Cardiac muscle cell (in vitro differentiated cells and primary cell): ENCODE results near the gene SPATA6L. TPM values are rescaled to one million over a fixed set of nuclear protein-coding genes. Genes with fewer than 3 reads are reported as not detected.

Experiments used
- DNase-seq, 2 donors: peaks; one replicate each; pipeline versions ENCODE4 v3.0.0 to v3.0.0-alpha.2; 2010 to 2017; ENCODE audit warnings: low read depth in 1 of 2, low spot score in 1 of 2
- H3K27ac ChIP-seq: fragments of 200-600 bp; sonication (generic); 2 replicates; pipeline ENCODE4 v1.5.1; 2016
- H3K27me3 ChIP-seq: fragments of 200-600 bp; sonication (generic); 2 replicates; pipeline ENCODE4 v1.6.0; 2016; ENCODE audit warnings: control low read depth
- H3K36me3 ChIP-seq: fragments of 200-600 bp; sonication (generic); 2 replicates; pipeline ENCODE4 v1.5.1; 2016; ENCODE audit warnings: control low read depth
- H3K4me1 ChIP-seq: fragments of 200-600 bp; sonication (generic); 2 replicates; pipeline ENCODE4 v1.8.1; 2017; ENCODE audit warnings: low read depth, mild to moderate bottlenecking, mixed run types
- H3K4me3 ChIP-seq: fragments of 200-600 bp; sonication (generic); 2 replicates; pipeline ENCODE4 v1.5.1; 2016; ENCODE audit warnings: mild to moderate bottlenecking
- H3K9me3 ChIP-seq: fragments of 200-600 bp; sonication (generic); 2 replicates; pipeline ENCODE4 v1.5.1; 2017; ENCODE audit warnings: low read depth, mild to moderate bottlenecking, control low read depth
- polyA plus RNA-seq: library from polyadenylated mRNA; unstranded; fragments of >200 nt; fragmentation: Nextera tagmentation; extraction: Ambion mirVana; gene quantifications from 2 replicates; pipeline ENCODE4 v1.2.1, GENCODE V29; 2016
- total RNA-seq: library from RNA; depleted of rRNA; stranded (reverse); fragments of >200 nt; gene quantifications from 2 replicates; pipeline ENCODE4 v1.2.3, GENCODE V29; 2016
- TF ChIP-seq, protein P1 (sequence below): IDR thresholded peaks from 2 replicates; pipeline ENCODE4 v1.5.1; 2012; ENCODE audit warnings: low read depth, mild to moderate bottlenecking, low read length

SPATA6L gene
- total and polyA plus RNA-seq, 2 experiments from 2014 or later = 0.63 to 1.3 TPM

DNA sequence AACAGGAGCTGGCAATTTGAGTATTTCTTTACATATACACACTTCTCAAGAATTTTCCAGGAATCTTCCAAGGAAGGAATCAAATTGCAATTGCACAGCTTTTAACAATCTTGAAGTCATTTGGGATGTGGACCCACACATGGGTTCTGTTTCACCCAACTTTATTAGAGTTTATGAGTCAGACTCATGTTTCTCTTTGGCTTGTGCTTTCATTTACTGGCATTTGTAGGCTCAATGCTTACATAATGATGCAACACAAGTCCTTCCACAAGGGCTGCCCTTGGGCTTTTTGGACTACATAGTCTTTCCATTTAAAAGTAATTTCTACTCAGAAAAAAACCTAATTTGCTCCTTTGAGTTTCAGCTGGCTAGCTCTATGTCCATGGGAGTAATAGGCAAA, 8.5 kb upstream of the SPATA6L start:
- no peak overlapping the region for H3K27ac ChIP-seq
- no peaks in the 10 kb centered on the region for H3K36me3 ChIP-seq
- H3K4me3 ChIP-seq = no peak overlapping the region
- no peaks in the 10 kb centered on the region for H3K9me3 ChIP-seq
- H3K27me3 ChIP-seq = no peaks in the 10 kb centered on the region
- H3K4me1 ChIP-seq = peaks cover 6% of the 10 kb centered on the region
- peak in 1 of 2 donors; percentile 65 for DNase-seq
- TF ChIP-seq, protein P1, sequence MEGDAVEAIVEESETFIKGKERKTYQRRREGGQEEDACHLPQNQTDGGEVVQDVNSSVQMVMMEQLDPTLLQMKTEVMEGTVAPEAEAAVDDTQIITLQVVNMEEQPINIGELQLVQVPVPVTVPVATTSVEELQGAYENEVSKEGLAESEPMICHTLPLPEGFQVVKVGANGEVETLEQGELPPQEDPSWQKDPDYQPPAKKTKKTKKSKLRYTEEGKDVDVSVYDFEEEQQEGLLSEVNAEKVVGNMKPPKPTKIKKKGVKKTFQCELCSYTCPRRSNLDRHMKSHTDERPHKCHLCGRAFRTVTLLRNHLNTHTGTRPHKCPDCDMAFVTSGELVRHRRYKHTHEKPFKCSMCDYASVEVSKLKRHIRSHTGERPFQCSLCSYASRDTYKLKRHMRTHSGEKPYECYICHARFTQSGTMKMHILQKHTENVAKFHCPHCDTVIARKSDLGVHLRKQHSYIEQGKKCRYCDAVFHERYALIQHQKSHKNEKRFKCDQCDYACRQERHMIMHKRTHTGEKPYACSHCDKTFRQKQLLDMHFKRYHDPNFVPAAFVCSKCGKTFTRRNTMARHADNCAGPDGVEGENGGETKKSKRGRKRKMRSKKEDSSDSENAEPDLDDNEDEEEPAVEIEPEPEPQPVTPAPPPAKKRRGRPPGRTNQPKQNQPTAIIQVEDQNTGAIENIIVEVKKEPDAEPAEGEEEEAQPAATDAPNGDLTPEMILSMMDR = no peak

DNA sequence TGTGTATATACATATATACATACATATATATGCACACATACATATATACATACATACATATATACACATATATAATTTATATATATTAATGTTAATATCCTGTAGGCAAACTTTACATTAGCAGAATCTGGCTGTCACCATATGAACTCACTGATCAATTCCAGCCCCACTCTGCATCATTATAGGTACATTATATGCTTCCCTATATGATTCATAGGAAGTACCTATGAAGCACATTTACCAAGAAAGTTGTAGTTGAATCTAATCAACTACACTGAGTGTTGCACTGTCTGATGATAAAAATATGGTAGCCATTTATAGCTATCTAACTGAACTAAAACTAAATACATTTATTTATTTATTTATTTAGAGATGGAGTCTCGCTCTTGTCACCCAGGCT, 5.5 kb upstream of the SPATA6L start:
- TF ChIP-seq, protein P1 = no peak
- no peak overlapping the region for H3K27ac ChIP-seq
- no peaks in the 10 kb centered on the region for H3K9me3 ChIP-seq
- no peak for DNase-seq
- no peaks in the 10 kb centered on the region for H3K36me3 ChIP-seq
- no peak overlapping the region for H3K4me3 ChIP-seq
- H3K27me3 ChIP-seq = peaks cover 7% of the 10 kb centered on the region
- no peaks in the 10 kb centered on the region for H3K4me1 ChIP-seq

DNA sequence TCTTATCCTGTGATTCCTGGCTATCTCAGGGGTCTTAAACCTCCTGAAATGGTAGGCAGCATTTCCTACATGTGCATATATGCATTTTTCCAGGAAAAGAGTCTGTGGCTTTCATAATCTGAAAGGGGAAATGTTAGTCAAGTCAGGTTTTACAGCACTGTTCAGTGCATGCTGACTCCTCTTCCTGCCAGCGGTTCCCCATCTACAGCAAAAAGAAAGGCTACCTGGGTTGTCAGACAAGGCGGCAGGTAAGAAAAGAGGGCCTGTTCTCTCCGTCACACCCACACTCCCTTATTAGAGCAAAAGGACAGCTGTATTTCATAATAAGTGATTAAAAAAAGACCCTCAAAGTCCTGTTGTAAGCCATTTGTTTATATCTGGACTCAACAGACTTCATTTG, 4.3 kb upstream of the SPATA6L start:
- TF ChIP-seq, protein P1 = no peak
- Histone ChIP-seq H3K4me1 (no peaks in the 10 kb centered on the region), H3K4me3 (no peak overlapping the region), H3K9me3 (no peaks in the 10 kb centered on the region), H3K27ac (no peak overlapping the region), H3K36me3 (no peaks in the 10 kb centered on the region), H3K27me3 (peaks cover 7% of the 10 kb centered on the region)
- DNase-seq = no peak

DNA sequence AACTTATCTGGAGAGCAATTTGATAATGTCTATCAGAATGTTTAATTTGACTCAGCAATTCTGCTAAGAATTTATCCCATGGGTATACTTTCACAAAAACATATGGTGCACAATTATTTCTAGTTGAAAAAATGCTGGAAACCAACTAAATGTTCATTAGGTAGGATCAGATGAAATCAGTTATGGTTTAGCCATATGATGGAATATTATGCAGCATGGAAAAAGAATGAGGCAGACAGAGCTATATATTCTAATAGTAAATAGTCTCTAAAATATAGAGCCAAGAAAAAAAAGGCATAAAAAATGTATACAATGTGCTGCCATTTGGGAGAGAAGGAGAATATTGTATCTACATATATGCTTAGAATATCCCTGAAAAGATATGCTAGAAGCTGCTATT, 3.6 kb upstream of the SPATA6L start:
- Histone ChIP-seq H3K27ac (no peak overlapping the region), H3K4me3 (no peak overlapping the region), H3K9me3 (no peaks in the 10 kb centered on the region), H3K36me3 (no peaks in the 10 kb centered on the region), H3K27me3 (peaks cover 7% of the 10 kb centered on the region), H3K4me1 (no peaks in the 10 kb centered on the region)
- DNase-seq = no peak
- TF ChIP-seq, protein P1 = no peak

DNA sequence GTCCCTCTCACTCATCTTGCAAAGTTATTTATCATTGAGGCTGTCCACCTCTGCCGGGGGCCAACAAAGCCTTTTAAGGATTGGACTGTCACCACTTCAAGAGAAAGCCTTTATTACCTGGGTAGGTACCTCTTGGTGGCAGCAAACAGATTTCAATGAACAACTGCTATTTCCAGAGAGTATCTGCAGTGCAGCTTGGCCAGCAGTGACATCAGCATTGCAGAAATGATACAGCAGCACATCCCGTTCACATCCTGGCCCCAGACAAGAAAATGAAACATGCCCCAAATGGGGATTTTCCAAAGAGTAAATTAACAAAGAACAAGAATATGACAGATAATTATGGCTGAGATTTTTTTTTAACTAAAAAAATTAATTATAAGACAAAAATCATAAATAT, 2.3 kb upstream of the SPATA6L start:
- Histone ChIP-seq H3K4me3 (no peak overlapping the region), H3K27ac (no peak overlapping the region), H3K27me3 (peaks cover 7% of the 10 kb centered on the region), H3K36me3 (no peaks in the 10 kb centered on the region), H3K9me3 (no peaks in the 10 kb centered on the region), H3K4me1 (peaks cover 5% of the 10 kb centered on the region)
- DNase-seq = no peak
- TF ChIP-seq, protein P1 = no peak

DNA sequence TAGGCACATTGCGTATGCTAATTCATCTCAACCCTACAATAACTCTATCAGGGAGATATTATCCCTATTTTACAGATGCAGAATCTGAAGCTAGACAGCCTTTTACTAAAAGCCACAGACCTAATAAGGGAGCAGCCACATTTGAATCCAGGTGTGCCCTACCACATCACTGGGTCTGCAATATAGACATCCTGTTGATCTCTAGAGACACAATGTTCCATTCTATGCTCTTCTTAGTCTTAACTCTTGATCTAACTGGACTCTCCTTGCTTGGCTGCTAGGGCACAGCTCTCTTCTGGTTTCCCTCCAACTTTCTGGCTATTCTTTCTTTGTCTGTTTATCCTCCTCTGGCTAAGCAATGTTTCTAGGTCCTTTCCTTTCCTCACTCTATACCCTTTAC, 1.4 kb upstream of the SPATA6L start:
- DNase-seq = no peak
- Histone ChIP-seq H3K36me3 (no peaks in the 10 kb centered on the region), H3K4me3 (no peak overlapping the region), H3K27me3 (peaks cover 7% of the 10 kb centered on the region), H3K9me3 (no peaks in the 10 kb centered on the region), H3K4me1 (peaks cover 11% of the 10 kb centered on the region), H3K27ac (no peak overlapping the region)
- TF ChIP-seq, protein P1 = no peak
